Activated T-cell treated with anti-CD3 and anti-CD28 coated beads for 4 hours (primary cell): Measurements from ENCODE around the gene NR2F1-AS1.
"Not testable (repeated sequence)": the region's sequence is repeated elsewhere in the genome, so short reads cannot be mapped to it uniquely, and the experiment has no call there.

Experiments used
- DNase-seq: peaks from one replicate; pipeline ENCODE4 v3.0.0-alpha.2; 2020

The NR2F1-AS1 gene

DNA sequence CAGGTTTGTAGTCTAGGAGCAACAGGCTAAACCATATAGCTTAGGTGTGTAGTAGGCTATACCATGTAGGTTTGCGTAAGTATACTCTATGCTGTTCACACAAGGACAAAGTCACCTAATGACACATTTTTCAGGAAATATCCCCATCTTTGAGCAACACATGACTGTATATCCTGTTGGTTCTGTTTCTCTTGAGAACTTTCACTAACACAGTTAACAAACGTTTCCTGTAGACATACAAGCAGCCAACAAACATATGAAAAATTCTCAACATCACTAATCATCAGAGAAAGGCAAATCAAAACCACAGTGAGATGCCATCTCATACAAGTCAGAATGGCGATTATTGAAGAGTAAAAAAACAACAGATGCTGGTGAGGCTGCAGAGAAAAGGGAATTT, 68.2 kb downstream of the NR2F1-AS1 start:
- DNase-seq: no peak

DNA sequence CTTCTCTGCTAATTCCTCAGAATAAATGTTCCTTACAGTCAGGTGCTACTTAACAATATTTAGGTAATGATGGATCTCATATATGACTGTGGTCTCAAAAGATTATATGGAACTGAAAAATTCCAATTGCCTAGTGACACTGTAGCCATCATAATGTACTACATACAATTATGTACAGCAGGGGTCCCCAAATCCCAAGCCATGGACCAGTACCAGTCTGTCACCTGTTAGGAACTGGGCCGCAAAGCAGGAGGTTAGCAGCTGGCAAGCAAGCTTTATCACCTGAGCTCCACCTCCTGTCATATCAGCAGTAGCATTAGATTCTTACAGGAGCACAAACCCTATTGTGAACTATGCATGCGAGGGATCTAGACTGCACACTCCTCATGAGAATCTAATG, 69.6 kb downstream of the NR2F1-AS1 start:
- DNase-seq: no peak

DNA sequence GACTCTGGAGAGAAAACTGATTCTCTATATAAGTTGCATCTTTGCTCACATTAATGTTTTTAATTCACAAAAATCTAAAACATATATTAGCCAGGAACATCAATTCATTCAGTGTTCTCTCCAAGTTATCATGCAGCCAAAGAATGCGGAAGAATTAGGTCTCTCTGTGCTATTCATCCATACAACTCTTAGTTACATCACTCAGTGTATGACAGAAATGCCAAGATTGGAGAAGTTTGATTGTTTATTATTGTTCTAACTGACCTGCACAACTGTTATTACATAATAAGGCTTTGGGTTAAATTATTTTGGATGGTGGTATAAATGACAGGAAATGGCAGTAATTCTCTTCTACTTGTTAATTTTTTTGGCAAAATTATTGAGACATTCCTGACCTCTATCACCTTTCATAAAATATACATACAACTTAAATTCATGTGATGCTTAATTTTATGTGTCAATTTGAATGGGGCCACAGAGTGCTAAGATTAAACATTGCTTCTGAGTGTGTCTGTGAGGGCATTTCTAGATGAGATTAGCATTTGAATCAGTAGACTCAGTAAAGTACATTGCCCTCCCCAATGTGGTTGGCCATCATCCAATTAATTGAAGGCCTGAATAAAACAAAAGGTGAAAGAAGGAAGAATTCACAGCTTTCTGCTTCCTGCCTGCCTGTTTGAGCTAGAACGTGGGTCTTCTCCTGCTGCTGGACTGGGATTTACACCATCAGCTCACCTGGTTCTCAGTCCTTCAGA, 70.2 kb downstream of the NR2F1-AS1 start:
- DNase-seq: no peak

DNA sequence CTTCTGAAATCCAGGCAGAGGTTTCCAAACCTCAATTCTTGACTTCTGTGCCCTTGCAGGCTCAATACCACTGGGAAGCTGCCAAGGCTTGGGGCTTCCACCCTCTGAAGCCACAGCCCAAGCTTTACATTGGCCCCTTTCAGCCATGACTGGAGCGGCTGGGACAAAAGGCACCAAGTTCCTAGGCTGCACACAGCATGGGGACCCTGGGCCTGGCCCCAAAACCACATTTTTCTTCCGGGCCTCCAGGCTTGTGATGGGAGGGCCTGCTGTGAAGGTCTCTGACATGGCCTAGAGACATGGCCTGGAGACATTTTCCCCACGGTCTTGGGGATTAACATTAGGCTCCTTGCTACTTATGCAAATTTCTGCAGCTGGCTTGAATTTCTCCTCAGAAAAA, 75.5 kb downstream of the NR2F1-AS1 start:
- DNase-seq: not testable (repeated sequence)

DNA sequence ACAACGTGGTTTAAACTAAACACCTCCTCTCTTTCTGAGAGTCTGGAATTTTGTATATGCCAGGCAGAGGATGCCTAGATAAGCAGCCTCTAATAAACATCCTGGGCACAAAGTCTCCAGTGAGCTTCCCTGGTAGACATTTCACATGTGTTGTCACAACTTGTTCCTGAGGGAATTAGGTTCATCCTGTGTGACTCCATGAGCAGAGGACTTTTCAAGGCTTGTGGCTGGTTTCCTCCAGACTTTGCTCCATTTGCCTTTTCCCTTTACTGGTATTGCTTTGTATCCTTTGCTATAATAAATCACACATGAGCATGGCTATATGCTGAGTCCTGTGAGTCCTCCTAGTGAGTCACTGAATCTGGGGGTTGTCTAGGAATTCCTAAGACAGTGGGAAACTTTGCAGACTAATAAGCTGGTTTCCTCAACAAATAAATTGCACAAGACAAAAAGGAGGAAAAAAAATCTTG, 77.4 kb downstream of the NR2F1-AS1 start:
- no peak for DNase-seq

DNA sequence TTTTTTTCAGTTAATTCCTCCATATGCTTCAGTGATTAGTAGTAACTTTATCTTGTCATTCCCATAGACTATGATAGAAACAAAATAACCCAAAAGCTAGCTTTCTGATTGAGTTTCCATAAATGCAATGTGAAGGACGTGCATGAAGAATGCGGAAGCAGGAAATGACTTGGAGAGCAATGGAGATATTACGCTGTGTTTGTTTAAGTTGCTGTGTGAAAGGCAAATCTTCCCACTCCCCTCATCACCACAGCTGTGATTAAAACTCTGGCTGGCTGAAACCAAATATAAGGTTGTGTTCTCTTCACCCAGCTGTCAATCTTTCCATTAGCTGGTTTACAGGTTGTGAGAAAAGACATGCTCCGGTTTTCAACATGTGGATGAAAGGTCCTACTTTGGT, 83.9 kb downstream of the NR2F1-AS1 start:
- DNase-seq: no peak

DNA sequence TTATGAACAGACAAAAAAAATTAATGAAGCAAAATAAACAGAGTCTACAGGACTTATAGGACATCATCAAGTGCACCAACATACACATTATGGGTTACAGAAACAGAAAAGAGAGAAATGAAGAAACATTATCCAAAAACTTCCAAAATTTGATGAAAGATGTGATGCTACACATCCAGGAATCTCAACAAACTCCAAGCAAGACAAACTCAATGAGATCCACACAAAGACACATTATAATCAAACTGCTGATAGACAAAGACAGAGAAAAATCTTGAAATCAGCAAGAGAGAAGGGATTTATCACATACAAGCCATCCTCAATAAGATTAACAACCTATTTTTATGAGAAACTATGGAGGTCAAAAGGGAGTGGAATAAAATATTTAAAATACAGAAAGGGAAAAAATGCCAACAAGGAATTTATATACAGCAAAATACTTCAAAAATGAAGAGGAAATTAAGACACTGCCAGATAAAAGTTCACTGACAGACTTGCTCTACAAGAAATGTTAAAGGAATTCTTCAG, 101.0 kb downstream of the NR2F1-AS1 start:
- DNase-seq: no peak

DNA sequence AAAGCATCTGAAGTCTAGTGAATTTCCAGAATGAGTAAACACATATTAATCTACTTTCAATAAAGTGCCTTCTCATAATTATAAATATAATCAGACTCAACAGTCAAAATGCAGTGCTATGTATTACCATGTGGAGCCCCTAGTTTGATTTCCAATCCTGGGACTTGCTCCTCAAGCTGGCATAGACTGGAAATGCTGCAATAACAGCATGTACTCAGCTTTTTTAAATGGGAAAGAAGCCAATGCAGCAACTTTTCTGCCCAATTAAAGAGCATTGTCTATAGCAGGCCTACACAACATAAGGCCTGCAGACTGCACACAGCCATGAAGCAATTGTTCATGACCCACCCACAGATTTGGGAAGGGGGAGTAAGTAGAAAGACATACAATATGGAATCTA, 103.2 kb downstream of the NR2F1-AS1 start:
- DNase-seq: no peak

DNA sequence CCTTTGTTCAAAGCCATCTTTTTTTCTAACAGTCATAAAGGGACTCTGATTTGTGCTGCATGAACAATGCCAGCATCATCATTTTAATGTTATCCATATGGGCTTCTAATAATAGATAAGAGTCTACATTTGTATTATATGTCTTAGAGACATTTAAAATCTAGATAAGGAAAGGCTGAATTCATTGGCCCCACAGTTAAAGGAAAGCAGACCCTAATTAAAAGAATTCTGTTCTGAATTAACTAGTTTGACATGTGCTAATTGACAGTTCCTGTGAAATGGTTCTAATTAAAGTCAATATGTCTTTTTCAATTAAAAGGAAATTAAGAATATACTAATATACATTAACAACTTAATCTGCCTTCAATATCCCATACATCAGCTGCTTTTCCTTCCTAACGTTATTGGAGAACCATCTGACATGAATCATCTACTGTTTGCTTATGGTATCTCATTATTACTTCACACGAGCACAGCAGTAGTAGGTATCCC, 104.7 kb downstream of the NR2F1-AS1 start:
- DNase-seq: no peak

DNA sequence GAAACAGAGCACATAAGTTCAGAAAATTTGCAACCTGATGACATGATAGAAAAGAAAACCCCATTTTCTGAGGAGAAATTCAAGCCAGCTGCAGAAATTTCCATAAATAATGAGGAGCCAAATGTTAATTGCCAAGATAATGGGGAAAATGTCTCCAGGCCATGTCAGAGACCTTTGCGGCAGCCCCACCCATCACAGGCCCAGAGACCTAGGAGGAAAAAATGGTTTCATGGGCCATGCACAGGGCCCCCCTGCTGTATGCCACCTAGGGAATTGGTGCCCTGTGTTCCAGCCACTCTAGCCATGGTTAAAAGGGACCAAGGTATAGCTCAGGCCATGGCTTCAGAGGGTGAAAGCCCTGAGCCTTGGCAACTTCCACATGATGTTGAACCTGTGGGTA, 118.1 kb downstream of the NR2F1-AS1 start:
- DNase-seq: no peak

DNA sequence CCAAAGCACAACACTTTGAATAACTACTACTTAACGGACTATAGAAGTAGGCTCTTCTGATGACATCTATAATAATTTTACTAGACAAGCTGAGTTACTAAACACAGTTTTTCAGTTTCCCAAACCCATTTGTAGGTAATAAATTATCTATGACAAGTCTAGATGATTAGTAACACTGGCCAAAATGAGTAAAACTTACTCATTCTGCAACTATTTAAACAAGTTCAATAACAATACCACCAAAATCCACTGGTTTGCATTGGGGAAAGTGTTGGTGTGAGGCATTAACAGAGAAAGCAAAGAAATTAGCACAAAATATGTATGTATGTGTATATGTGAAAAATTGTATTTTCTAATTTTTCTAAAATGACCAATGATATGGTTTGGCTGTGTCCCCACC, 119.3 kb downstream of the NR2F1-AS1 start:
- no peak for DNase-seq

DNA sequence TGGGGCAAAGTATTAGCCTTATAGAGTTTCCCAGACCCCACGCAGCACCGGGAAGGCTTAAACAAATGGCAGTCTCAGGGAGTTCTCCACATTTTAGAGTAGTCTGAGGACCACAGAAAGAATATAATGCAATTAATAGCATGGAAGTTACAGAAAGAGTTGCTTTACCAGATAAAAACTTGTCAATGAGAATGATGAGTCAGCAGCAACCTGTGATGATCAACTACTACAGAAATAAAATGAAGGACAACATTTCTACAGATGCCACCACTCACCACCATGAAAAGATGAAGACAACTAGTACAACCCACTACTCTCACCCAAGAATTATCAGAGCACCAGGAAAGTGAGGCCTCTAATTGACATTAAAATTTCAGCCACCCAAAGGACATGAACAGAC, 120.7 kb downstream of the NR2F1-AS1 start:
- DNase-seq: no peak

DNA sequence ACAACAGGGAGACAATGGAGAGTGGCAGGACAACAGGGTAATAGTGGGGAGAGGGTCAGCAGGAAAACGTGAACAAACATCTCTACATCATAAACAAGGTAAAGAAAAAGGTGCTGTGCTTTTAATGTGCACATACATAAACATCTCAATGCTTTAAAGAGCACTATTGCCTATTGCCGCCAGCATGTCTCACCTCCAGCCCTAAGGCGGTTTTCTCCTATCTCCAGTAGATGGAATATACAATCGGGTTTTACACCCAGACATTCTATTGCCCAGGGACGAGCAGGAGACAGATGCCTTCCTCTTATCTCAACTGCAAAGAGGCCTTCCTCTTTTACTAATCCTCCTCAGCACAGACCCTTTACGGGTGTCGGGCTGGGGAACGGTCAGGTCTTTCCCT, 124.2 kb downstream of the NR2F1-AS1 start:
- not testable (repeated sequence) for DNase-seq

DNA sequence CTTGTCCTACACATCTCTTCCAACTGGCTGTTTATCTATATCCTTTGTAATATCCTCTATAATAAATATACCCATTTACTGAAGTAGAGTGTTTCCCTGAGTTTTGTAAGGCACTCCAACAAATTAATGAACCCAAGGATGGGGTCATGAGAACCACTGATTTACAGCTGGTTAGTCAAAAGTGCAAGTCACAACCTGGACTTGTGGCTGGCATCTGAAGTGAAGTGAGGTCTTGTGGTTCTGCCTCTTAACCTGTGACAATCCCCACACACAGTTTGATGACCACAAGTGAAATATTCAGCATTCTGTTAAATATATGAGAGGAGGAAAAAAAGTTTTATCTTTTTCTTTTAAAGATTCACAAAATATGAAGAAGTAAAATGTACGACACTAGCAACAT, 126.1 kb downstream of the NR2F1-AS1 start:
- DNase-seq: no peak

DNA sequence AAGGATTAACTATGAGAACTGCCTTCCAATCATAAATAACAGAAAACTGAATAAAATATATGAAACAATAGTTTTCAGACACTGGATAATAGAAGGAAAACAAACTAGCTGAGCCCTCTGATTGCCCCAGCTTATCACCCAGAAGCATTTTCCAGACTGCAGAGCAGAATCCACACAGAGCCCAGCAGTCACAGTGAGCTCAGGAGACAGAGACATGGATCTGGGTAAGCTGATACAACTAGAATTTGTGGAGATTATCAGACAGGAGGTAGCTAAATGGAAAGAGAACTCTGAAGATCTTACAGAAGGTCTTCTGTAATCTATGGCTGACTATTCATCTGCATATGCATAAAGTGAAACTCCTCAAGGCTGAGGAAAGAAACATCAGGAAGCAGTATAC, 128.8 kb downstream of the NR2F1-AS1 start:
- no peak for DNase-seq

DNA sequence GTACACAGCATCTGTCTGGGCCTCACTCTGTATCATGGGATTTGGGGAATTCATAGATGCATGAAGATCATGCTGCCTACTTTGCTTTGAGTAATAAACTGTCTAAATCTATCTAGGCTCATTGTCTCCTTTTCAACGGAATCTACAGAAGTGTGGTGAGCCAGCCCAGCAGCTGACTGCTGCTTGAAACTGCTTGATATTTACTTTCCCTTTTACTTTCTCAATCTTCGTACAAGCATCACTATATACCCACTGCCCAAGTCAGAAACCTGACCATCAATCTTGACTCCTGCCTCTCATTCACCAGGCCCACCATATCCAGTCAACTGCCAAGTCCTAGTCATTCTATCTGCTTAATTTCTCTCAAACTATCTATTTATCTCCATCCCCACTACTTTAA, 142.9 kb downstream of the NR2F1-AS1 start:
- DNase-seq: no peak

DNA sequence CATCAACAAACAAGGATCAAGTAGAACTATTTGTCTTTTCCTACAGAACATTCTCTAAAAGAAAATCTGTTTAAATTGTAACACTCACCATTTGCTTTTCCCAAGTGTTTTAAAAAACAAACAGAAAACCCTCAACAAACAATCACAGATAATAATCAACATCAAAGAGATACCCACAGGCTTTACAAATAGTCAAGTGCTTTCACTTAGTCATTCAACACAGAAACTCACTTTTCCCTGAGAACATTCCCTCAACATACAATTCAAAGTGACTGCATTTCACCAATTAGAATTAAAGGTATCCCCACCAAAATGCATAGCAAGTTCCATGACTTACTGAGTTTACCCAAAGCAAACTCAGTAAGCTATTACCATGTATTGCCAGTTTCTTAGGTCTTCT, 144.9 kb downstream of the NR2F1-AS1 start:
- DNase-seq: no peak

DNA sequence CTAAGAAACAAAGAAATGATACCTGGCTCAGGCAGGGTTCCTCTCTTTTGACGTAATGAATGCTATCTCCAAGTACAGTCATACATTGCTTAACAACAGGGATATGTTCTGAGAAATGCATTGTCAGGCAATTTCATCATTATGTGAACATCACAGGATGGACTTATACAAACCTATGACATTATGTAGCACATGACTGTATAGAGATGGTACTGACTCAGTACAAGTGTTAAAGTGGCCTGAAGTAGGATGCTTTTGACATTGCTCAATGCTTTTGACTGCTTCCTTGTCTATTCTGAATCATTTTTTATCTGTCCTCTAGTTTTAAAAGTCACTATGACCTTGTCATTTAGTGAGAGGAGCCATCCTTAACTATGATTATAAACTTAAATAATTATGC, 147.6 kb downstream of the NR2F1-AS1 start:
- no peak for DNase-seq

DNA sequence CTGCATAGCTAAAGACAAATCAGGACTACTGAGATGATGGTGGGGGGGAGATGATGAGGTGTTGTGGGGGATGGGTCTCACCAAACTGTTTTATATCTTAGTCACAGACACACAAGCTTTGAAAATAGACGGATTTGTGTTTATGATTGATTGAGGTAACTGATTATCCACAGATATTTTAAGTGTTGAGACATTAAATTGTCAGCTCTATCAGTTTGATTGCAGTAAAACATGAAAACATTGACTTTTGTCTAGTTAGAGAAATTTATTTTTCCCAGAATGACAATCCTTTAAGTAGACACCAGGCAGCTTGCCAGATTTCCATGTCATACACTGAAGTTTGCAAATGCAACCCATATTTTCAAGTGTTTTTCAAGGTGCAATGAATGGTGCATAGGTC, 149.8 kb downstream of the NR2F1-AS1 start:
- DNase-seq: no peak

DNA sequence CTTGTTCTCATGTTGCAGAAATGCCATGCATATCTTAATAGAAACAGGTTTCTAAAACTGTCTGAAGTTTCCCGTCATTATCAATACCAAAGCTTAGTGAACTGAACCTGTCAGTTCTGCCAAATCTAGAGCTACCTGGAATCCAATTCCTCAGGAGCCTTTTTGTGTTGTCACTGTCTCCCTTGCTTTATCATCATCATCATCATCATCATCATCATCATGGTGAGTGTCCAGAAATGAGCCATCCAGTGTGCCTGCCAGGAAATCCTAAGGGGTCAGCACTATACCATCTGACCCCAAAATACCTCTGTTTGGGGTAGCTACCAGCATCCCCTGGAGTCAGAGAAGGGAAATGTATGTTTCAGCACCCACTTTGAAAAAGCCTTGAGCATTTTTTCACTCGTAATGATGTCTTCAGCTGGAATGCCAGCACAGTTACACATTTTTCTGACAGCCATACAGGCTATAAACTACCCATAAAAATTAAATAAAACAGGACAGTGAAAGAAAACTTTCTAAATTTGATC, 150.3 kb downstream of the NR2F1-AS1 start:
- DNase-seq: no peak

DNA sequence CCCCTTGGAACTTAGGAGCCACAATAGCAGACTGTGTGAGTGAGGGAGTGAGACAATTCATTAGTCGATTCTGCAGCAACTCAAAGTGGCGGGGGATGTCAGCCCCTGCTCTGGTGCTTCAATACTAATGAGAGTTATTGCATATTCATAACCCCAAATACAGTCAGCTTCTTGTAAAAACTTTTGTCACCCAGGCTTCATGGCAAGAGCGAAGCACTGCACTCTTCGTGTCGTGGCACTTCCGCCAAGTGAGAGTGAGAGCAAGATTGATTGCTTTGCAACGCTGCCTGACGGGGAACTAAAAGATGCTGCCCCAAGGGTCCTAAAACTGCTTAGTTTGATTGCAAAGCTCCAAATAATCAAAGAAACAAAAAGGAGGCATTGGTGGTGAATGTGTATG, 150.9 kb downstream of the NR2F1-AS1 start:
- DNase-seq: no peak

DNA sequence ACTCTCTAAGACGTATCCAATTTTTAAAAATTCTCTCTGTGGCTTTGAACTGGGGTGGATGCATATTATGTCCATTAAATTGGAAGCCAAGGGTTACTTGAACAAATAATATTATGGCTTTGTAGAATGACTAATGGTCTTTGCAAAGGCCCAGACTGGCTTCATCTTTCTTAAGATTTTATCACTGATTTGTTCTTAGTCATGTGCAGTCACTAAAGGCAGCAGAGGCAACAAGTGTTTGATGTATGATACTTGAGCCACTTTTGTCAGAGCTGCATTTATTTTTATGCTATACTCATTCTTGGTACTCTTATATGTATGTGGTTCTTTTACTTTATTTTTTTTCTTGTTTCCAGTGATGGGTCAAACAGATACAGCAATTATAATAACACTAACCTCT, 152.2 kb downstream of the NR2F1-AS1 start:
- DNase-seq: no peak

DNA sequence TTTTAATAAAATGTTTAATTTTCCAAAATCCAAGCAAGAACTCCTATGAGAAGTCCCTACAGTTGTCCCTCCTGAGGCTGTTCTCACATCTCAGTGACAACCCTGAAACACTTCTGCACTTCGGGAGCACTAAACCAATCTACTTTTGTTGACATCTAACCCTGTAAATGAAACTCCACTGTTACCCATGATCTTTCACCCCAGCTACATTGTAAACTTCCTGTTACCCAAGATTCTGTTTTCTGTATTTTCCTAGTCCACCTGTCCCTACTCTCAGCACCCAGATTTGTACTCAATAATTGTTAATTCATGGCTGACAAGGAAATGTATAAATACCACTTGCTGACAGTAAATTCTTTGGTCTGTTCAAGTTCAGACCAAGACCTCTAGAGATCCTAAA, 153.7 kb downstream of the NR2F1-AS1 start:
- no peak for DNase-seq

DNA sequence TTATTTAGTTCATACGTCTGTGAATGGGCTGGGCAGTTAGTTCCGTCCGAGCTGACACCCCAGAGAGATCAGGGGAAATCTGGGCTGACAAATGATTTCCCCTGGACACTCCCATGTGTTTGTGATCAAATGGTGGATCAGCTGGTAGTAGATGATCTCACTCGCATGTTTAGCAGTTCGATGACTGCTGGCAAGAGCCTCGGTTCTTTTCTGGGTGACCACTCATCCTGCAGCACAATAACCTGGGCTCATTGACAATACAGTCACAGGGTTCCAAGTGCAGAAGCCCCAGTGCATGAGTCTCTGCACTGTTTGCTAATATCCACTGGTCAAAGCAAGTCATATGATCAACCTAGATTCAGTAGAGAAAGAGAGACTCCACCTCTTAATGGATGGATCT, 155.9 kb downstream of the NR2F1-AS1 start:
- DNase-seq: no peak

DNA sequence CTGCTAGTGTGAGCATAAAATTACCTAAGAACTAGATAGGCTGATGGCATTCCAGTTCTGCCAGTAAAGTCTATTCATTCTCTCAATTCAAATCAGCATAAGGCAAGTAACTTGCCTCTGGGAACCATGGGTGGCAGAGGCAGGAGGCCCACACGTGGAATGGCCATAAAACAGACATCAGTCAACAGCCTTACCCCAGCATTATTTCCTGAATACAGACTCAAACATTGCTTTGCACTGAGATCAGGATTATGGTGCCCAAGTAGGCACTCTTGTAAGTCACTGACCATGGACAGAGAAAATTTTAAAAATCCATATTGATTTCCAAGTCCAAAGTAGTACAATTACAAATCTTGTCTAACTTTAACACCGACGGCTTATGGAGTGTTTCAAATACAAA, 157.7 kb downstream of the NR2F1-AS1 start:
- no peak for DNase-seq
